Erythroblast (primary cell): Measurements from ENCODE around the gene CXorf58.

Experiments used
- GATA1 ChIP-seq: IDR thresholded peaks from 2 replicates; pipeline ENCODE4 v1.6.1; 2011; ENCODE audit warnings: low read depth, mild to moderate bottlenecking, control low read depth, low read length, moderate library complexity
- POLR2A ChIP-seq: IDR thresholded peaks from 2 replicates; pipeline ENCODE4 v1.6.1; 2011; ENCODE audit warnings: mild to moderate bottlenecking, low read length

- no peak for TF ChIP-seq POLR2A
- TF ChIP-seq GATA1 = no peak
These were observed 7.5 kb upstream of the CXorf58 start for GRCh38 chrX:23900220-23900797.
